GM21723 (cell line): ENCODE data around the gene FAM114A1.
"Not testable (repeated sequence)": the region's sequence is repeated elsewhere in the genome, so short reads cannot be mapped to it uniquely, and the experiment has no call there.

ENCODE experiments used
- ATAC-seq: cut with Tn5 transposase; IDR thresholded peaks from one replicate; pipeline ENCODE4 v1.9.1; 2021; ENCODE audit warnings: mild to moderate bottlenecking, moderate library complexity; ENCODE audit not compliant: unreplicated experiment

The FAM114A1 gene

GRCh38 chr4:38959248-38959647 lies 91.6 kb downstream of the FAM114A1 start:
- ATAC-seq = not testable (repeated sequence)

- ATAC-seq = no peak
Observed at GRCh38 chr4:38964942-38965775, 97.6 kb downstream of the FAM114A1 start.

GRCh38 chr4:38965866-38966265 lies 98.3 kb downstream of the FAM114A1 start:
- no peak for ATAC-seq

GRCh38 chr4:38967260-38968095 lies 99.9 kb downstream of the FAM114A1 start:
- no peak for ATAC-seq

- no peak for ATAC-seq
Observed at GRCh38 chr4:38968668-38969067, 101.1 kb downstream of the FAM114A1 start.

GRCh38 chr4:38976308-38976707 lies 108.7 kb downstream of the FAM114A1 start:
- no peak for ATAC-seq

GRCh38 chr4:38979081-38979480 lies 111.5 kb downstream of the FAM114A1 start:
- ATAC-seq = no peak

- no peak for ATAC-seq
Observed at GRCh38 chr4:38979511-38980230, 112.1 kb downstream of the FAM114A1 start.

- ATAC-seq = no peak
Observed at GRCh38 chr4:38980903-38981676, 113.5 kb downstream of the FAM114A1 start.

GRCh38 chr4:38982361-38983095 lies 114.9 kb downstream of the FAM114A1 start:
- ATAC-seq = no peak

- ATAC-seq = no peak
Observed at GRCh38 chr4:38983291-38983690, 115.7 kb downstream of the FAM114A1 start.

GRCh38 chr4:38983787-38984598 lies 116.4 kb downstream of the FAM114A1 start:
- ATAC-seq = no peak

GRCh38 chr4:38985410-38986100 lies 117.9 kb downstream of the FAM114A1 start:
- ATAC-seq = no peak

GRCh38 chr4:38987491-38987890 lies 119.9 kb downstream of the FAM114A1 start:
- no peak for ATAC-seq

- ATAC-seq = not testable (repeated sequence)
Observed at GRCh38 chr4:38988353-38988752, 120.7 kb downstream of the FAM114A1 start.

GRCh38 chr4:38989487-38989886 lies 121.9 kb downstream of the FAM114A1 start:
- no peak for ATAC-seq

- ATAC-seq = no peak
Observed at GRCh38 chr4:38990241-38990640, 122.6 kb downstream of the FAM114A1 start.

- ATAC-seq = no peak
Observed at GRCh38 chr4:38993683-38994082, 126.1 kb downstream of the FAM114A1 start.
